GM21367 (cell line): ENCODE results near the gene KCNRG.
"Not testable (repeated sequence)": the region's sequence is repeated elsewhere in the genome, so short reads cannot be mapped to it uniquely, and the experiment has no call there.

Experiments used
- ATAC-seq: cut with Tn5 transposase; IDR thresholded peaks from one replicate; pipeline ENCODE4 v1.9.1; 2021; ENCODE audit not compliant: unreplicated experiment

The KCNRG gene

DNA sequence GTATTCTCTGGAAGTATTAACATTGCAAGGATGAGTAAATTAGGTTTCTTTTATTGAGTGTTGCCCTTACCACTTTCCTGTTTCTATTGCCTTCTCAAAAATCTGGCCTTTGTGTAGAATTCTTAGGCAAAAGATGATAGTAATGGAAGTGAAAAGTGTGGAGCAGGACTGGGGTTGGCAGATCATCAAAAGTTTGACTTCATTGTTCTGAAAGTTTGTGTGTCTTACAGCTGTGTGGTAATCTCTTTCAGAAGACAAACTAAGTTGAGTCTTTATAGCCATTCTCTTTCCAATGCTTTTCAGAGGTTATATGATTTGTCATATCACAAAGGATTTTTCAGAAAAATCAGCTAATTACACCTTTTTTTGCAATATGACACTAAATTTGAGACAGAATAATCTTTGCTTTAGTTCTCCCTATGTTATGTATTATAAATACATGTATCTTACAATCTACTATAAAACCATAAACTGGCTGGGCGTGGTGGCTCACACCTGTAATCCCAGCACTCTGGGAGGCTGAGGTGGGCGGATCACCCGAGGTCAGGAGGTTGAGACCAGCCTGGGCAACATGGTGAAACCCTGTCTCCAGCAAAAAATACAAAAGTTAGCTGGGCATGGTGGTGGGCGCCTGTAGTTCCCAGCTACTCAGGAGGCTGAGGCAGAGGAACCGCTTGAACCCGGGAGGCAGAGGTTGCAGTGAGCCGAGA lies 8.7 kb upstream of the KCNRG start:
- no peak for ATAC-seq

GRCh38 chr13:50011461-50011860 lies 3.8 kb upstream of the KCNRG start:
- ATAC-seq, result no peak

- no peak for ATAC-seq
Observed at GRCh38 chr13:50012396-50013169, 2.7 kb upstream of the KCNRG start.

DNA sequence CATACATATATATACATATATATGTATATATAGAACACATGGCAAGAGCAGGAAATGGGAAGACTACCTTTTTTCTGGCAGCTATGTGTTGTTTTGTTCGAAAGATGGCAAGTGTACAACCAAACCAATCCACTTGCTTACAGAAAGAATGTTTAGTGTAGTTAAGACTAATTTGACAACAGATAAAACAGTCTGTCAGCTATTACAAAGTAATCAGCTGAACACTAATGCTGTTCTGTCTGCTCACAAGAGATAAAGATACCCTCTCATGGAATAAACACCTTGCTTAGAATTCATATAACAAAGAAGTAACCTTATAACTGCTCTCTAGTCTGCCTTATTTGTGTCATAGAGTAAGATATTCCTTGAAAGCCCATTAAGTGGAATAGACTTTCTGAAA lies 858 bp upstream of the KCNRG start:
- no peak for ATAC-seq

DNA sequence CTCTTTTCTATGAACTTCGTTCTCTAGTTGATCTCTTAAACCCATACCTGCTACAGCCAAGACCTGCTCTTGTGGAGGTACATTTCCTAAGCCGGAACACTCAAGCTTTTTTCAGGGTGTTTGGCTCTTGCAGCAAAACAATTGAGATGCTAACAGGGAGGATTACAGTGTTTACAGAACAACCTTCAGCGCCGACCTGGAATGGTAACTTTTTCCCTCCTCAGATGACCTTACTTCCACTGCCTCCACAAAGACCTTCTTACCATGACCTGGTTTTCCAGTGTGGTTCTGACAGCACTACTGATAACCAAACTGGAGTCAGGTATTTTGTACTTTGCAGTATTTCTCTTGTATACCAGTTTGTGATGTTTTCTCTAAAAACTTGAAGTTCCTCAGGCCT lies 506 bp downstream of the KCNRG start:
- ATAC-seq, result no peak

DNA sequence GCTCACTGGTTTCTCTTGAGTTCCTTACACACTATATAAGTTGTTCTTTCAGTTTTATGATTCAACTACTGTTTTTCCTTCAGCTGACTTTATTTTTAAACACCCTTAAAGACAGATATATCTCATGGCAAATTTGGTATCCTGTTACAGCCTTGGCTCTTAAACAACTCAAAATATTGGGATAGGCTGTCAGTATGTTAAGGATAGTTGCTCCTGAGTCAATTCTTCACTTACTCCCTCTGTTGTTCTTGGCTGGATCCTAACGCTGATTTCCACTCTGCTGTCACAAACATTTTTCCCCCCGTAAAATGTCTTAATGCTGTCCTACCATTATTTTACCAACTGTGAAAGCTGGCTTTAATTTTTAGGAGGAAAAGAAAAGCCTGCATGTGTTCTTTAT lies 1.2 kb downstream of the KCNRG start:
- no peak for ATAC-seq

GRCh38 chr13:50017819-50018218 lies 2.6 kb downstream of the KCNRG start:
- ATAC-seq, result no peak

DNA sequence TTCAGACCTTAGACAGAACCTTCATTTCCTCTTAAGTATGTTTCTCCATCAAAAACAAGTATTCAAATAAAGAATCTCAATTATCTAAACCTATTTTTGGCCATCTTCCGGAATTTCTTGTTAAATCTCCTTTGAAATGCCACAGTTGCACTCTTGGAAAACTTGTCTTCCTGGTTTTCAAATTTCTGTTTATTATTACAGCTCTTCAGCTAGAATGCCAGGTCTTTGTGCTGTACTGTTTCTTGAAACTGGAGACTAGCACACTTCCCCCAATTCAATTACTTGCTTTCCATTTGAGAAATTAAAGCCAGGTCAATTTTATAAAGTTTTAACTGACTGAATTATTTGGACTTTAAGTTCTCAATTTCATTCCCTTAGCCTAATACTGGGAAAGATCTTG lies 10.2 kb downstream of the KCNRG start:
- ATAC-seq, result no peak

GRCh38 chr13:50026788-50027473 lies 11.7 kb downstream of the KCNRG start:
- peak; percentile 99 for ATAC-seq

- ATAC-seq, result no peak
Observed at GRCh38 chr13:50030315-50030714, 15.1 kb downstream of the KCNRG start.

GRCh38 chr13:50033725-50034124 lies 18.5 kb downstream of the KCNRG start:
- ATAC-seq, result no peak

DNA sequence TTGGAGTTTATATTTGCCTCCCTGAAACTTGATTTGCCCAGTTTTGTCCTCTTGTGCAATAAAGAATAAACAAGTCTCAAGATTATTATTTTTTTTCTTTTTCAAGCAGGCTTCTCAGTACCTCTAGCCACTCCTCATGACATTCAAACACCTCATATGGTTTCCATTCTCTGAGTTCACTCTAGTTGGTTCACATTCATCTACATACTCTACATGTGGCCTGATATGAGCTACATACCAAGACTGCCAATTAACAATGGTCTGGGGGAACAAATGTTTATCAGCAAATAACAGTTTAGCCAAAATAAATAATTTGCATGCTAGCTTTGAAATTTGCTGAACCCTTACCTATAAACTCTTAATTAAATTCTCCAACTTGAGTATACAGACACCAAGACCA lies 22.5 kb downstream of the KCNRG start:
- ATAC-seq, result no peak

DNA sequence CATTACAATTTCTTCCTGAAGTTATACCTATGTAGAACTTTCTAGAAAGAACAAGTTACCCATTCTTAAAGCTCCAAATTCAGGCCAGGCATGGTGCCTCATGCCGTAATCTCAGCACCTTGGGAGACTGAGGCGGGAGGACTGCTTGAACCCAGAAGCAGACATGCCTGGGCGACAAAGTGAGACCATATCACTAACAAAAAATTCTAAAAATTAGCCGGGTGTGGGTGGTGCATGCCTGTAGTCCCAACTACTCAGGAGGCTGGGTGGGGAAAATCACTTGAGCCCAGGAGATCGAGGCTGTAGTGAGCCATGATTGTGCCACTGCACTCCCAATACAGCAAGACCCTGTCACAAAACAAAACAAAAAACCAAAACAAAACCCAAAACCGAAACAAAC lies 23.0 kb downstream of the KCNRG start:
- no peak for ATAC-seq

DNA sequence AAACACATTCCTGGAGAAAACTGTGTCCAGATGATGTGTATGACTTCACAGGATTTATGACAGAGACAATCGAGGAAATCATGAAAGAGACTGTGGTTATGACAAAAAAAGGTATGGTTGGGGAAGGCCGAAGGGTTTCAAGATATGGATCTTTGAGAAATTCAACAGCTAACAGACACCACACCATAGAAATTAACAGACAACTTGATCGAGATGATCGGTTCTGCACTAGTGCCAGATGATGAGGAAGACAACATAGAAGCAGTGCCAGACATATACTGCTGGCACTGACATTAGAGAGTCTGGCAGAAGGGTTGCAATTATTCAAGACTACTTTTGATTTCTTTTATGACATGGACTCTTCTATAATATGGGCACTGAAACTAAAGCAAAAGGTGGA lies 37.2 kb downstream of the KCNRG start:
- ATAC-seq, result no peak

DNA sequence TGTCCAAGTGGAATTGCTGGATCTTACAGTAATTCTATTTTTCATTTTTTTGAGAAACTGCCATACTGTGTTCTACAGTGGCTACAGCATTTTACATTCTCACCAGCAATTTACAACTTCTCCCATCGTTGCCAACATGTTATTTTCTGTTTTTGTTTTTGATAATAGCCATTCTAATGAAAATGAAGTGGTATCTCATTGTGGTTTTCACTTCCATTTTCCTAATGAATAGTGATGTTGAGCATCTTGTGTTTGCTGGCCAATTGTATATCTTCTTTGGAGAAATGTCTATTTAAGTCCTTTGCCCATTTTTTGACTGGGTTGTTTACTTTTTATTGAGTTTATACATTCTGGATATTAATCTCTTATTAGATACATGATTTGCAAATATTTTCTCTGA lies 38.6 kb downstream of the KCNRG start:
- no peak for ATAC-seq

- no peak for ATAC-seq
Observed at GRCh38 chr13:50055454-50055853, 40.2 kb downstream of the KCNRG start.

DNA sequence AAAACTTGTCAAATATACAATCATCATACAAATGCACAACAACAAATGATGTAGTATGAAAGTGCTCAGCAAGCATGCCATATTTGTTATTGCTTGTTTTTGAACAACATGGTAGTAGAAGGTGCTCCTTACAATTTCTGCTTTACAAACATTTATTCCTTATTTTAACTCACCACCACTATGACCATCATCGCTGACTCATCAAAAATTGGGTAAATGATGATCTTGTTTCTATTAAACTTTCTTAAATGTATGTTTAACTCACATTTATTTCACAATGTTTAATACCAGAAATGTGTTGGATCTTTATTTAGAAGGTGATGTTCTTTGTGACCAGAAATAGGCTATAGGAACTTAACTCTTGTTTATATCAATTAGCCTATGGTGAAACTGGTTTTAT lies 45.5 kb downstream of the KCNRG start:
- ATAC-seq, result no peak

DNA sequence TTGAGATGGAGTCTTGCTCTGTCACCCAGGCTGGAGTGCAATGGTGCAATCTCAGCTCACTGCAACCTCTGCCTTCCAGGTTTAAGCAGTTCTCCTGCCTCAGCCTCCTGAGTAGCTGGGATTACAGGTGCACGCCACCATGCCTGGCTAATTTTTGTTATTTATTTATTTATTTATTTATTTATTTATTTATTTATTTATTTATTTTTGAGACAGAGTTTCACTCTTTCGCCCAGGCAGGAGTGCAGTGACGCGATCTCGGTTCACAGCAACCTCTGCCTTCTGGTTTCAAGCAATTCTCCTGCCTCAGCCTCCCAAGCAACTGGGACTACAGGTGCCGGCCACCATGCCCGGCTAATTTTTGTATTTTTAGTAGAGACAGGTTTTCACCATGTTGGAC lies 47.1 kb downstream of the KCNRG start:
- not testable (repeated sequence) for ATAC-seq

GRCh38 chr13:50065712-50066111 lies 50.5 kb downstream of the KCNRG start:
- no peak for ATAC-seq

- no peak for ATAC-seq
Observed at GRCh38 chr13:50068508-50068907, 53.3 kb downstream of the KCNRG start.

DNA sequence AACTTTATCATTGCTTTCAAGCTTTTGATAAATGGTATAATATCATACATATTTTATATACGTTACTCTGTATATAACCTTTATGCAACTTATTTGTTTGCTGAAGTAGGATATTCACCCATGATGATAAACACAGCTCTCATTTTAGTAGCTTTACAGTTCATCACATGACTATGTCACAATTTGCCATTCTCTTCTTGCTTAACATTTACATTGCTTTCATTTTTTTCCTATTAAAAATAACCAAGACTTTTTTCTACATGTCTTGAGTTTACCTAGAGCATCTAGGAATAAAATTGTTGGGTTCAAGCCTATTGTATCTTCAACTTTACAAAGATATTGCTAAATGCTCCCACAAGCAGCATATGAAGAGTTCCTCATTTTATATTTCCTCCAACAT lies 54.0 kb downstream of the KCNRG start:
- no peak for ATAC-seq

GRCh38 chr13:50070186-50070585 lies 54.9 kb downstream of the KCNRG start:
- ATAC-seq, result no peak
